ENCODE results near the gene FBXO48. TPM values are rescaled to one million over a fixed set of nuclear protein-coding genes. Genes with fewer than 3 reads are reported as not detected.

FBXO48 gene
- polyA plus RNA-seq, 1 of the 3 experiments (the other 2 are of a cell fraction): 0.30 TPM

DNA sequence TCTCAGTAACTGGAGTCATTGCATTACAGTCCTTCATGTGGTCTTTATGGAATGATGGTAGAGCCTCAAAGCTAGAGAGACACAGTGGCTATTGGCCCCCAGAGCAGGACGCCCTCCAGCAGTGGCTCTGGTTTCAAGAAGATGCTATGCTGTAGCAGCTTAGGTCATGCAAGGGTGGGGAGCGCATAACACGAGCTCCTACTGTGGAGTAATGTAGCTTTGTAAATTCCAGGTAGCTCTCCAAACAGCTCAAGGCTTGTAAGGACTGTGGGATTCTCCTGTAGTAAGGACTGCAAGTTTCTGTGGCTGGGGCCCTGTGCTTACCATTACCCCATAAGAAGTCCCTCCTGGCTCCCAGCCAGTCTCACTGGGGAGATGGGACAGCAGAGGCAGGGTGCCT, 15.9 kb upstream of the FBXO48 start:
- H3K4me1 ChIP-seq (ENCODE audit: control insufficient read depth in 1 of 2, insufficient read depth in 2 of 2, low read depth in 1 of 2, low read length in 1 of 2): no peaks in the 10 kb centered on the region; a peak in 1 of 4 replicates
- no peak overlapping the region for H3K9ac ChIP-seq
- POLR2A ChIA-PET: no interaction called here
- H3K9me2 ChIP-seq: no peaks in the 10 kb centered on the region
- TF ChIP-seq TAF1 (IDR thresholded peaks at IDR 0.05; ENCODE audit: borderline replicate concordance, low read depth, low read length) (no peak), RFX5 (IDR thresholded peaks at IDR 0.05; ENCODE audit: low read length) (no peak), MEF2A (IDR thresholded peaks at IDR 0.05; ENCODE audit: borderline replicate concordance, low read depth) (no peak), JUND (IDR thresholded peaks at IDR 0.05) (no peak), GATA2 (CRISPR knock-in tag; IDR thresholded peaks at IDR 0.05) (no peak), YY1 (IDR thresholded peaks at IDR 0.05; ENCODE audit: low read depth) (no peak), POLR2AphosphoS5 (IDR thresholded peaks at IDR 0.05; ENCODE audit: low read depth, low read length) (no peak), NFIC (IDR thresholded peaks at IDR 0.05; ENCODE audit: borderline replicate concordance) (no peak), SMC3 (IDR thresholded peaks at IDR 0.05; ENCODE audit: low read depth, low read length) (no peak), MXI1 (IDR thresholded peaks at IDR 0.05; ENCODE audit: low read depth, low read length) (no peak), RCOR1 (IDR thresholded peaks at IDR 0.05; ENCODE audit: low read length) (no peak), GABPA (IDR thresholded peaks at IDR 0.05; ENCODE audit: low read depth) (no peak), USF2 (IDR thresholded peaks at IDR 0.05; ENCODE audit: borderline replicate concordance, low read depth, low read length) (no peak), TEAD4 (IDR thresholded peaks at IDR 0.05; ENCODE audit: borderline replicate concordance, insufficient read depth) (no peak), FOXM1 (IDR thresholded peaks at IDR 0.05; ENCODE audit: low read depth) (no peak), NRF1 (IDR thresholded peaks at IDR 0.05; ENCODE audit: low read depth, low read length) (no peak)
- TF ChIP-seq, protein P1, sequence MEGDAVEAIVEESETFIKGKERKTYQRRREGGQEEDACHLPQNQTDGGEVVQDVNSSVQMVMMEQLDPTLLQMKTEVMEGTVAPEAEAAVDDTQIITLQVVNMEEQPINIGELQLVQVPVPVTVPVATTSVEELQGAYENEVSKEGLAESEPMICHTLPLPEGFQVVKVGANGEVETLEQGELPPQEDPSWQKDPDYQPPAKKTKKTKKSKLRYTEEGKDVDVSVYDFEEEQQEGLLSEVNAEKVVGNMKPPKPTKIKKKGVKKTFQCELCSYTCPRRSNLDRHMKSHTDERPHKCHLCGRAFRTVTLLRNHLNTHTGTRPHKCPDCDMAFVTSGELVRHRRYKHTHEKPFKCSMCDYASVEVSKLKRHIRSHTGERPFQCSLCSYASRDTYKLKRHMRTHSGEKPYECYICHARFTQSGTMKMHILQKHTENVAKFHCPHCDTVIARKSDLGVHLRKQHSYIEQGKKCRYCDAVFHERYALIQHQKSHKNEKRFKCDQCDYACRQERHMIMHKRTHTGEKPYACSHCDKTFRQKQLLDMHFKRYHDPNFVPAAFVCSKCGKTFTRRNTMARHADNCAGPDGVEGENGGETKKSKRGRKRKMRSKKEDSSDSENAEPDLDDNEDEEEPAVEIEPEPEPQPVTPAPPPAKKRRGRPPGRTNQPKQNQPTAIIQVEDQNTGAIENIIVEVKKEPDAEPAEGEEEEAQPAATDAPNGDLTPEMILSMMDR (IDR thresholded peaks at IDR 0.05): no peak
- 0 out of 2 replicates have a peak, but pooled peaks cover 4% of the 10 kb centered on the region for H3K9me3 ChIP-seq
- H3K27ac ChIP-seq (ENCODE audit: low read depth in 2 of 2, low read length in 1 of 2): no peak overlapping the region
- no peaks in the 10 kb centered on the region for H3K27me3 ChIP-seq (ENCODE audit: insufficient read depth)
- H3K36me3 ChIP-seq (replicated peaks in 1 of 2; ENCODE audit: control insufficient read depth in 1 of 2, insufficient read depth in 2 of 2, low read length in 1 of 2): no peaks in the 10 kb centered on the region
- H2AFZ ChIP-seq (ENCODE audit: low read depth): no peak overlapping the region
- no peak overlapping the region for H3K4me3 ChIP-seq (ENCODE audit: low read depth in 2 of 2, low read length in 1 of 2)
- peaks cover 8% of the 10 kb centered on the region; the same call in 1 of the 2 replicates for H3K79me2 ChIP-seq (ENCODE audit: insufficient read depth)
- CTCF ChIA-PET: interaction anchor here (0.9 to 2.6 kb wide), 6 partner anchors 9 to 425 kb away, joined by 3 to 7 read pairs (median 4); partner anchors contain the start of genes APLF and FBXO48
- 100% methylated on average over 2 of the region's 3 CpGs for WGBS (ENCODE audit: low lambda C conversion rate)
- H3K4me2 ChIP-seq: no peak overlapping the region
- H4K20me1 ChIP-seq (ENCODE audit: insufficient read depth): no peaks in the 10 kb centered on the region
- no peak for DNase-seq
- H3F3A ChIP-seq (replicated peaks; ENCODE audit: insufficient read depth): peaks cover 4% of the 10 kb centered on the region

Measured in SK-N-SH (cell line).